ENCODE results near the gene WDR73. TPM values are rescaled to one million over a fixed set of nuclear protein-coding genes. Genes with fewer than 3 reads are reported as not detected.

Gene WDR73
- total RNA-seq, 1 donor from 2014 or later: 69.8 TPM

DNA sequence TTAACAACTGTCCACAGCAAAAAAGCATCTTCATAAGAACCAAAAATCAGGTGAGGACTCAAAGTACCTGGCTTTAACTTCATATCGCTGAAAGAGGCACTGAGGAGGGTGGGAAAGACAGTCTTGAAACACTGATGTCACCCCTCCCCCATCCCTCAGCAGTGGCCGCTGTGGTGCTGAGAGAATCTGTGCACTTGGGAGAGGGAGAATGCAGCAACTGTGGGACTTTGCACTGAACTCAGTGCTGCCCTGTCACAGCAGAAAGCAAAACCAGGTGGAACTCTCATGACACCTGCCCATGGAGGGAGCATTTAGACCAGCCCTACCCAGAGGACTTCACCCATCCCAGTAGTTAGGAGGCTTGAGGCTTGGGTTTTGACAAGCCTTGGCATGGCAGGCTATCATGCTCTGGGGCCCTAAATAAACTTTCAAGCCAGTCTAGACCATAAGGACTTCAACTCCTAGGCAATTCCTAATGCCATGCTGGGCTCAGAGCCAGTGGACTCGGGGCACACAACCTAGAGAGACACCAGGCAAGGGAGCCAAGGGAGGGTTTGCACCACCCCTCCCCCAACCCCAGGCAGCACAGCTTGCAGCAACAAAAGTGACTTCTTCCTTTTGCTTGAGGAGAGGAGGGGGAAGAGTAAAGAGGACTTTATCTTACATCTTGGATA, 59.3 kb downstream of the WDR73 start:
- Mint-ChIP-seq H3K9me3 (ENCODE audit: low read depth) (no peaks in the 10 kb centered on the region), H3K27me3 (peaks cover 11% of the 10 kb centered on the region), H3K4me1 (ENCODE audit: low read depth) (peaks cover 1% of the 10 kb centered on the region), H3K36me3 (ENCODE audit: insufficient read depth) (no peaks in the 10 kb centered on the region), H3K4me3 (ENCODE audit: low read depth) (no peak overlapping the region), H3K27ac (no peak overlapping the region)
- no peak for DNase-seq (ENCODE audit: low spot score, unreplicated experiment)
- TF ChIP-seq, protein P1, sequence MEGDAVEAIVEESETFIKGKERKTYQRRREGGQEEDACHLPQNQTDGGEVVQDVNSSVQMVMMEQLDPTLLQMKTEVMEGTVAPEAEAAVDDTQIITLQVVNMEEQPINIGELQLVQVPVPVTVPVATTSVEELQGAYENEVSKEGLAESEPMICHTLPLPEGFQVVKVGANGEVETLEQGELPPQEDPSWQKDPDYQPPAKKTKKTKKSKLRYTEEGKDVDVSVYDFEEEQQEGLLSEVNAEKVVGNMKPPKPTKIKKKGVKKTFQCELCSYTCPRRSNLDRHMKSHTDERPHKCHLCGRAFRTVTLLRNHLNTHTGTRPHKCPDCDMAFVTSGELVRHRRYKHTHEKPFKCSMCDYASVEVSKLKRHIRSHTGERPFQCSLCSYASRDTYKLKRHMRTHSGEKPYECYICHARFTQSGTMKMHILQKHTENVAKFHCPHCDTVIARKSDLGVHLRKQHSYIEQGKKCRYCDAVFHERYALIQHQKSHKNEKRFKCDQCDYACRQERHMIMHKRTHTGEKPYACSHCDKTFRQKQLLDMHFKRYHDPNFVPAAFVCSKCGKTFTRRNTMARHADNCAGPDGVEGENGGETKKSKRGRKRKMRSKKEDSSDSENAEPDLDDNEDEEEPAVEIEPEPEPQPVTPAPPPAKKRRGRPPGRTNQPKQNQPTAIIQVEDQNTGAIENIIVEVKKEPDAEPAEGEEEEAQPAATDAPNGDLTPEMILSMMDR (IDR thresholded peaks at IDR 0.05; ENCODE audit: unreplicated experiment): no peak

DNA sequence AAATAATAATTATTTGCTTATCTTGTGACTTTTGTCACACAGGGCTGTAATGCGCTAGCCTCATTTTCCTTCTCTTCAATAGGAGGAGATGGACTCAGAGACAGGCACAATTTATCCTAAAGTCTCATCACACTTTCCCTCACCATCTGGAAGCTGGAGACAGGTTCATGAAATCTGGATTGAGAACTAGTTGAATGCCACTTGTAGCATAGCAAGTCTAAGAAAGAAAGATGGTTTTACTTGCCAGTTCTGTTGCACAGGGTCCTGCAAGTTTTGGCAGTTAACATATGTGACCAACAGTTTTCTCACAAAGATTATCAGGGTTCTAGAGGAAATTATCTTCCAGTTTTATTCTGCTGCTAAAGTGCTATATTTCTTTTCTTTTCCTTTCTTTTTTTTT, 62.3 kb downstream of the WDR73 start:
- H3K27me3 Mint-ChIP-seq: peaks cover 28% of the 10 kb centered on the region
- H3K4me3 Mint-ChIP-seq (ENCODE audit: low read depth): no peak overlapping the region
- H3K36me3 Mint-ChIP-seq (ENCODE audit: insufficient read depth): no peaks in the 10 kb centered on the region
- DNase-seq (ENCODE audit: low spot score, unreplicated experiment): no peak
- TF ChIP-seq, protein P1 (IDR thresholded peaks at IDR 0.05; ENCODE audit: unreplicated experiment): no peak
- H3K9me3 Mint-ChIP-seq (ENCODE audit: low read depth): no peaks in the 10 kb centered on the region
- H3K27ac Mint-ChIP-seq: no peak overlapping the region
- H3K4me1 Mint-ChIP-seq (ENCODE audit: low read depth): peaks cover 9% of the 10 kb centered on the region

- no peaks in the 10 kb centered on the region for H3K9me3 Mint-ChIP-seq (ENCODE audit: low read depth)
- H3K27me3 Mint-ChIP-seq: peaks cover 35% of the 10 kb centered on the region
- no peak for DNase-seq (ENCODE audit: low spot score, unreplicated experiment)
- TF ChIP-seq, protein P1 (IDR thresholded peaks at IDR 0.05; ENCODE audit: unreplicated experiment): no peak
- H3K36me3 Mint-ChIP-seq (ENCODE audit: insufficient read depth): no peaks in the 10 kb centered on the region
- no peak overlapping the region for H3K27ac Mint-ChIP-seq
- H3K4me1 Mint-ChIP-seq (ENCODE audit: low read depth): peaks cover 9% of the 10 kb centered on the region
- no peak overlapping the region for H3K4me3 Mint-ChIP-seq (ENCODE audit: low read depth)
Measured at GRCh38 chr15:84590406-84590805, 63.7 kb downstream of the WDR73 start.

Other genes with a start within 250 kb of the WDR73 start
- gene ZSCAN2, start 53.3 kb downstream of the WDR73 start, total RNA-seq: 44.6 and 46.7 TPM in 2 replicates
- 4.9 and 6.1 TPM in 2 replicates for gene NMB, start 3.9 kb upstream of the WDR73 start, total RNA-seq
- gene SEC11A, start 61.9 kb upstream of the WDR73 start, total RNA-seq: 189 and 200 TPM in 2 replicates
- gene ZNF592, start 94.3 kb upstream of the WDR73 start, total RNA-seq: 40.0 and 40.5 TPM in 2 replicates
- gene ALPK3, start 163.1 kb upstream of the WDR73 start, total RNA-seq: 122 TPM in 2 replicates
- not detected in 2 replicates for gene SLC28A1, start 230.4 kb upstream of the WDR73 start, total RNA-seq